ENCODE results near the gene STAM.
A peak's percentile ranks its signal among the peaks of the same experiment; 100 is the strongest.

STAM gene

DNA sequence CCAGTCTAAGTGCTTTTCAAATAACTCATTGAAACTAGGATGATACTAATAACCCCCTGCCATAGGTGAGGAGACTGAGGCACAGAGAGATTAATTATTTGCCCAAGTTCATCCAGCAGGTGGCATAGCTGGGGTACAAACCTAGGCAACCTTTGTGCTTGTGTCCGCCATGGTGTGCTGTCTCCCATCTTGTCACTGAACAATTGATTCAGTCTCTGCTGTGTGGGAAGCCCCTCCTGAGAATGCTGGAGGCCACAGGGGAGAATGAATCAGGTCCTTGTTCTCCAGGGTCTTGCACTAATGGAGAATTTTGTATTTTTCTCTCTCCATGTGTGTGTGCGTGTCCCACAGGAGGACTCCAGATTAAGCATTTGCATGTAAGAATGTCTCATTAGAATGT, 92.3 kb downstream of the STAM start:
- DNase-seq (ENCODE audit: low spot score) = no peak
- in situ Hi-C loops (cut with MboI; ENCODE audit: low sequenced_read_pairs, unreplicated experiment) = no loop called here
- TF ChIP-seq, protein P1, sequence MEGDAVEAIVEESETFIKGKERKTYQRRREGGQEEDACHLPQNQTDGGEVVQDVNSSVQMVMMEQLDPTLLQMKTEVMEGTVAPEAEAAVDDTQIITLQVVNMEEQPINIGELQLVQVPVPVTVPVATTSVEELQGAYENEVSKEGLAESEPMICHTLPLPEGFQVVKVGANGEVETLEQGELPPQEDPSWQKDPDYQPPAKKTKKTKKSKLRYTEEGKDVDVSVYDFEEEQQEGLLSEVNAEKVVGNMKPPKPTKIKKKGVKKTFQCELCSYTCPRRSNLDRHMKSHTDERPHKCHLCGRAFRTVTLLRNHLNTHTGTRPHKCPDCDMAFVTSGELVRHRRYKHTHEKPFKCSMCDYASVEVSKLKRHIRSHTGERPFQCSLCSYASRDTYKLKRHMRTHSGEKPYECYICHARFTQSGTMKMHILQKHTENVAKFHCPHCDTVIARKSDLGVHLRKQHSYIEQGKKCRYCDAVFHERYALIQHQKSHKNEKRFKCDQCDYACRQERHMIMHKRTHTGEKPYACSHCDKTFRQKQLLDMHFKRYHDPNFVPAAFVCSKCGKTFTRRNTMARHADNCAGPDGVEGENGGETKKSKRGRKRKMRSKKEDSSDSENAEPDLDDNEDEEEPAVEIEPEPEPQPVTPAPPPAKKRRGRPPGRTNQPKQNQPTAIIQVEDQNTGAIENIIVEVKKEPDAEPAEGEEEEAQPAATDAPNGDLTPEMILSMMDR (IDR thresholded peaks at IDR 0.05; ENCODE audit: borderline replicate concordance, control extremely low read depth, extremely low read depth, insufficient read depth, missing control alignments) = no peak

DNA sequence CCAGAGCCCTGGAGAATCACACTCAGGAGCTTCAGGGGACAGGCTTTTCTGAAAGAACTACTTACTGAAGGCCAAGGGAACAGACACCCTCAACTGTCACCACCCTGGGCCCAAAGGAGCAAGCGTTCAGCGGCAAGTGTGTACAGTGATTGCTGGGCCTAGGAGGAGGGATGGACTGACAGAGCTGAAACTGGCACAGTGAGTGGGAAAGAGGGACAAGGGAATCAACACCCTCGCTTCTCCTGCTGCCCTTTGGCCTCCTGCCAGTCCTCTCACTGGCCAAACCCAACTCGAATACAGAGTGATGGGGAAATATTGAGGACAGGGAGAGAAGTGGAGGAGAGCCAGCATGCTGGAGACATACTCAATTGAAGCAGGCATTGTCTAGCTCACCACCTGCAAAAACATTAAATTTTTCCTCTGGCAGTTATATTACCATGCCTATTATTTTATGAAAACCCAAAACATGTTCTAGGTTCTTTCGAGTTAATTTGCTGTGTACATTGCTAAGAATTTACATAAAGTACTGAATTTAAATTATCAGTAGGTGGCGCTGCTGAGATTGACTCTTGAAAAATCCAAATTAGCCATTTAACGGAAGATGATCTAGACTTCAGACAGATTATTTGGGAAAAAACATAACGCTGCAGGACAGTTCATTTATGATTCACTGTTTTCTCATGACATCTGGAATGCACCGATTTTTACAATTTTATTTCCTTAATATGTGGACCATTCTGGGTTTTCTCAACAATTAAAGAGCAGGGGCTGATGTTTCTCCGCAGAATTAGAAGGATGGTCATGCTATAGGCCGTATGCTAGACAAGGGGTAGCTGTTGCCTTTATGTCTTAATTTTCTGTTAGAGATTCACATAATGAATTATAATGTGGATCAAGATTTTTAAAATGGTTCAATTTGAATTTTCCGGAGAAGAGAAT, 93.3 kb downstream of the STAM start:
- peak; percentile 51 for DNase-seq (ENCODE audit: low spot score)
- TF ChIP-seq, protein P1 (IDR thresholded peaks at IDR 0.05; ENCODE audit: borderline replicate concordance, control extremely low read depth, extremely low read depth, insufficient read depth, missing control alignments) = peak; percentile 52
- in situ Hi-C loops (cut with MboI; ENCODE audit: low sequenced_read_pairs, unreplicated experiment) = no loop called here

DNA sequence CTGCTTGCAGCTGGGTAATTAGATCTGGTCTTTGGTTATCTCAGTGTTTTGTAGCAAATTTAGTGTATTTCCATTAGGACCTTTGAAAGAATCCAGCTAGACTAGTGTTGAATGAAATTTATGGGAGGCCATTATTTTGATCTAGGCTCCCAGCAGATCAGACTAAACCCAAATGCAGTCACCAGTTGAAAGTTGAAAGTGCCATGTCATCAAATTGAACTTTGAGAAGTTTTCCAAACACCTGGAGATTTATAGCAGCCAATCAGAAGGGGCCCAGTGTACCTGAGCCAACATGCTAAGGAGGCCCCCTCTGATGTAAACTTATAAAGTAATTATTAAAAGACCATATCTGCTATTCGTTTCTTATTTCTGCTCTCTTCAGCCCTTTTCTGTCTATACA, 96.7 kb downstream of the STAM start:
- TF ChIP-seq, protein P1 (IDR thresholded peaks at IDR 0.05; ENCODE audit: borderline replicate concordance, control extremely low read depth, extremely low read depth, insufficient read depth, missing control alignments) = no peak
- DNase-seq (ENCODE audit: low spot score) = no peak
- in situ Hi-C loops (cut with MboI; ENCODE audit: low sequenced_read_pairs, unreplicated experiment) = loop anchor here (5.0 kb wide), 1 partner anchor 133 kb away; no protein-coding TSS in a partner anchor

DNA sequence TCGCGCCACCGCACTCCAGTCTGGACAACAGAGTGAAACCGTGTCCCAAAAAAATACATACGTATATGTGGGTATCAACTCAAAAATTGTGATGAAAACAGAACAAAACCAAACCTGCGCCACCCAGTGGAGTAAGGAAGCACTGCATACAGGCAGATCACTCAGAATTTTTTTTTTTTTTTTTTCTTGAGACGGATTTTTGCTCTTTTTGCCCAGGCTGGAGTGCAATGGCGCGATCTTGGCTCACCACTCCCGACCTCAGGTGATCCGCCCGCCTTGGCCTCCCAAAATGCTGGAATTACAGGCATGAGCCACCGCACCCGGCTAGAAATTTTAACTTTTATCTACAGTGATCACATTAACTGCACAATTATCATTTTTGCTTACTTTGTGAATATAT, 99.0 kb downstream of the STAM start:
- peak; percentile 52 for DNase-seq (ENCODE audit: low spot score)
- TF ChIP-seq, protein P1 (IDR thresholded peaks at IDR 0.05; ENCODE audit: borderline replicate concordance, control extremely low read depth, extremely low read depth, insufficient read depth, missing control alignments) = peak; percentile 66
- in situ Hi-C loops (cut with MboI; ENCODE audit: low sequenced_read_pairs, unreplicated experiment) = loop anchor here (5.0 kb wide), 1 partner anchor 136 kb away; no protein-coding TSS in a partner anchor

DNA sequence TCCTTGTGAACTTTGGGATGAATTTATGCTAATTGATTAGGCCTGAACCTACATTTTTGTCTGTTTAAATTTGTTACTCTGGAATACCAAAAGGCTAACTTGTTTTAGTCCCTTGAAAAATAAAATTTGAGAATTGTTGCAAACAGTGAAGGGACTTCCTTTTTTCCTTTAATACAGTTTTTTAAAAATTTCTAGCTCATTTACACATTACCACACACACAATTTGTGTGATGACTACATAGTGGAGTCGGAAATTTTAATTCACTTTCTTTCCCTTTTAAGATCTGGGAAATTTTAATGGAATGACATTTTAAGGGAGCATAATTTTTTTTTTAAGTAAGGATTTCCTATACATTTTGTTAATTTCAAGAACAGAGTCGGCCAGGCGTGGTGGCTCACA, 99.5 kb downstream of the STAM start:
- in situ Hi-C loops (cut with MboI; ENCODE audit: low sequenced_read_pairs, unreplicated experiment) = loop anchor here (5.0 kb wide), 1 partner anchor 136 kb away; no protein-coding TSS in a partner anchor
- no peak for DNase-seq (ENCODE audit: low spot score)
- TF ChIP-seq, protein P1 (IDR thresholded peaks at IDR 0.05; ENCODE audit: borderline replicate concordance, control extremely low read depth, extremely low read depth, insufficient read depth, missing control alignments) = no peak

DNA sequence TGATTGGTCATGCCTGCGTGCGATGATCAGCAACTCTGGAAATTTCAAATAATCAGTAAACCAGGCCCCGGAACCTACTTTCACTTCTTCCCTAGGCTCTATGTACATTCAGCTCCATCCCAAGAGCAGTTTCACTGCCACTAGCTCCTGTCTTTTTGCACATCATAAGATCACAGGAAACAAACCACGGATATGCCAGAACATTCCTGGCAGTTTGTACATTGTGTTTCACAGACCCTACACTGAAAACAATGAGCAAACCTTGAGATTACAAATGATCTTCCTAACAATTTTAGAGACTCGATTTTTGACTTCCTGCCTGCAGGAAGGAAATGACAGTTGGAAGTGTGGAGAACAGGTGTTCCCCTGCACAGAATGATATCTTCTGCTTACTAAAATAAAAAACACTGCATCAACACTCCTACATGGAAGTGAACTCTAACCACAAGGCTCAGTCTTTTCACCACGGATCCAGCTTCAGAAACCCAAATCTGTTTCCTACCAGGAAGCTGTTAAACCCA, 100.5 kb downstream of the STAM start:
- no peak for DNase-seq (ENCODE audit: low spot score)
- in situ Hi-C loops (cut with MboI; ENCODE audit: low sequenced_read_pairs, unreplicated experiment) = loop anchor here (5.0 kb wide), 1 partner anchor 137 kb away; no protein-coding TSS in a partner anchor
- TF ChIP-seq, protein P1 (IDR thresholded peaks at IDR 0.05; ENCODE audit: borderline replicate concordance, control extremely low read depth, extremely low read depth, insufficient read depth, missing control alignments) = no peak

Data from GM13976 (cell line).